Nephron (organoid): ENCODE measurements around the gene USH1G.

Experiments used
- H3K27ac Mint-ChIP-seq, 3 experiments: 2 replicates each; pipeline ENCODE4 v1.8.0; 2020; ENCODE audit warnings: mixed read lengths in 3 of 3, mild to moderate bottlenecking in 2 of 3, moderate library complexity in 1 of 3
- H3K27me3 Mint-ChIP-seq: 2 replicates; pipeline ENCODE4 v1.8.0; 2021; ENCODE audit warnings: low read depth, mild to moderate bottlenecking, moderate library complexity, mixed read lengths
- H3K36me3 Mint-ChIP-seq: 2 replicates; pipeline ENCODE4 v1.8.0; 2020; ENCODE audit warnings: low read depth, mixed read lengths
- H3K4me1 Mint-ChIP-seq: 2 replicates; pipeline ENCODE4 v1.8.0; 2020; ENCODE audit warnings: mixed read lengths
- H3K4me3 Mint-ChIP-seq, 3 experiments: 2 replicates each; pipeline ENCODE4 v1.8.0; 2020; ENCODE audit warnings: mild to moderate bottlenecking in 3 of 3, mixed read lengths in 3 of 3, moderate library complexity in 2 of 3
- H3K9me3 Mint-ChIP-seq: 2 replicates; pipeline ENCODE4 v1.8.0; 2020; ENCODE audit warnings: mixed read lengths
- TF ChIP-seq, protein P1 (sequence below), 3 experiments: fragments of 200-600 bp; sonication (generic); IDR thresholded peaks; one replicate each; pipeline ENCODE4 v1.5.0; 2021; ENCODE audit warnings: antibody characterized with exemption in 3 of 3; ENCODE audit not compliant: unreplicated experiment in 3 of 3

Gene USH1G

DNA sequence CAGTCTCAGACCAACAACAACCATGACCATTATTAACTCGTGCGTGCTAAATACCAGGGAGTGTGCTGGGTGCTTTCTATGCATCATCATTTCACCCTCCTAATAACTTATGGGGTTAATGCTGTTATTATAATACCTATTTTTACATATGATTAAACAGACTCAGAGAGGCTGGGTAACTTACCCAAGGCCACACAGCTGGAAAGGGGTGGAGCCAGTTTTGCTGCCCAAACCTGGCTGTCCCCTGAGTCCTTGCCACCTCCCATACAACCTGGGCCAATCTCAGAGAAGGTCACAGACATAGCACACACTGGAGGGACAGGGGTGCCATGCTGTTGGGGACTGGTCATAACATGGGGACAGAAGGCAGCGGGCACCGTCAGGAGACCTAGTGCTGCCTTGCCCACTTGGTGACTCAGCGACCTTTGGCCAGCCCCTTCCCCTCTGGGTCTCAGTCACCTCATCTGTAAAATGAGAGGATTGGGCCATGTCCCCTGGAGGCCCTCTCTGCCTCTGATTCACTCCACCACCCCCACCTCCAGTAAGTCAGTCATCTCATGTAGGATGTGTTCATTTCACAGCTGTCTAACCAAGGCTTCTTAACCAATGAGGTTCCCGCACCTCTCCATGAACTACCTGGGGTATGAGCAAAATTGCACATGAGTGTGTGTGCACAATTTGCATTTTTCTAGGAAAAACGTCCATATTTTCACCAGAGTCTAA lies 18.2 kb downstream of the USH1G start:
- Mint-ChIP-seq H3K4me3 (no peak overlapping the region), H3K27me3 (peaks cover 54% of the 10 kb centered on the region), H3K9me3 (no peaks in the 10 kb centered on the region), H3K27ac (no peak overlapping the region), H3K36me3 (no peaks in the 10 kb centered on the region), H3K4me1 (no peaks in the 10 kb centered on the region)
- TF ChIP-seq, protein P1, sequence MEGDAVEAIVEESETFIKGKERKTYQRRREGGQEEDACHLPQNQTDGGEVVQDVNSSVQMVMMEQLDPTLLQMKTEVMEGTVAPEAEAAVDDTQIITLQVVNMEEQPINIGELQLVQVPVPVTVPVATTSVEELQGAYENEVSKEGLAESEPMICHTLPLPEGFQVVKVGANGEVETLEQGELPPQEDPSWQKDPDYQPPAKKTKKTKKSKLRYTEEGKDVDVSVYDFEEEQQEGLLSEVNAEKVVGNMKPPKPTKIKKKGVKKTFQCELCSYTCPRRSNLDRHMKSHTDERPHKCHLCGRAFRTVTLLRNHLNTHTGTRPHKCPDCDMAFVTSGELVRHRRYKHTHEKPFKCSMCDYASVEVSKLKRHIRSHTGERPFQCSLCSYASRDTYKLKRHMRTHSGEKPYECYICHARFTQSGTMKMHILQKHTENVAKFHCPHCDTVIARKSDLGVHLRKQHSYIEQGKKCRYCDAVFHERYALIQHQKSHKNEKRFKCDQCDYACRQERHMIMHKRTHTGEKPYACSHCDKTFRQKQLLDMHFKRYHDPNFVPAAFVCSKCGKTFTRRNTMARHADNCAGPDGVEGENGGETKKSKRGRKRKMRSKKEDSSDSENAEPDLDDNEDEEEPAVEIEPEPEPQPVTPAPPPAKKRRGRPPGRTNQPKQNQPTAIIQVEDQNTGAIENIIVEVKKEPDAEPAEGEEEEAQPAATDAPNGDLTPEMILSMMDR (IDR thresholded peaks at IDR 0.05; ENCODE audit: unreplicated experiment in 3 of 3), result no peak

DNA sequence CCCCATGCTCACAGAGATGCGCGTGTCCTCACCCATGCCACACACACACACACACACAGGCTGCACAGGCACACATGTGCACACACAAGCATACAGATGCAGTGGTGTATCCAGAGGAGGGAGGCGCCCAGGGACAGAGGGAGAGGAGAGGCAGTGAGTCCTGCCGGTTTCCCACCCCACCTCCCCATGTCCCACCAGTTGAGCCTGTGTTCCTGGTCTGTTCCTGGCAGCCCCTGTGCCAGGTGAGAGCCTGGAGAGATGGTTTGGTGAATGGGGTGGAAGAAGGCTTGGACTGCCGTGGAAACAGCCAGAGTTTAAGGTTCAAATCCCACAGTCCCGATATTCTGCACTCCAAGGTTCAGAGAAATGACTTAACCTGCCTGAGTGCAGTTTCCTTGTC lies 19.4 kb downstream of the USH1G start:
- H3K27me3 Mint-ChIP-seq, result peaks cover 50% of the 10 kb centered on the region
- H3K9me3 Mint-ChIP-seq, result no peaks in the 10 kb centered on the region
- H3K36me3 Mint-ChIP-seq, result no peaks in the 10 kb centered on the region
- H3K4me1 Mint-ChIP-seq, result no peaks in the 10 kb centered on the region
- H3K4me3 Mint-ChIP-seq, result no peak overlapping the region
- TF ChIP-seq, protein P1 (IDR thresholded peaks at IDR 0.05; ENCODE audit: unreplicated experiment in 3 of 3), result no peak
- H3K27ac Mint-ChIP-seq, result no peak overlapping the region

DNA sequence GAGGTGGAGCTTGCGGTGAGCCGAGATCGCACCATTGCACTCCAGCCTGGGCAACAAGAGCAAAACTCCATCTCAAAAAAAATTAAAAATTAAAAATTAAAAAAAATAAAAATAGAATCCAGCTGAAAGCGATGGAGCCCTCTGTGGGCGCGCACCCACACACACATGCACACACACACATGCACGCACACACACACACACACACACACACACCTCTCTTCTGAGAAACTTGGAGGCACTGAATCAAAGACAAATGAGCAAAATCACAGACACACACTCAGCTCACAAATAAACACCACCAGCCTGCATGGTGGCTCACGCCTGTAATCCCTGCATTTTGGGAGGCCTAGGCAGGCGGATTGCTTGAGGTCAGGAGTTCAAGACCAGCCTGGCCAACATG lies 20.0 kb downstream of the USH1G start:
- TF ChIP-seq, protein P1 (IDR thresholded peaks at IDR 0.05; ENCODE audit: unreplicated experiment in 3 of 3), result no peak
- H3K36me3 Mint-ChIP-seq, result no peaks in the 10 kb centered on the region
- H3K9me3 Mint-ChIP-seq, result no peaks in the 10 kb centered on the region
- no peak overlapping the region for H3K4me3 Mint-ChIP-seq
- peaks cover 51% of the 10 kb centered on the region for H3K27me3 Mint-ChIP-seq
- H3K27ac Mint-ChIP-seq, result no peak overlapping the region
- H3K4me1 Mint-ChIP-seq, result no peaks in the 10 kb centered on the region

DNA sequence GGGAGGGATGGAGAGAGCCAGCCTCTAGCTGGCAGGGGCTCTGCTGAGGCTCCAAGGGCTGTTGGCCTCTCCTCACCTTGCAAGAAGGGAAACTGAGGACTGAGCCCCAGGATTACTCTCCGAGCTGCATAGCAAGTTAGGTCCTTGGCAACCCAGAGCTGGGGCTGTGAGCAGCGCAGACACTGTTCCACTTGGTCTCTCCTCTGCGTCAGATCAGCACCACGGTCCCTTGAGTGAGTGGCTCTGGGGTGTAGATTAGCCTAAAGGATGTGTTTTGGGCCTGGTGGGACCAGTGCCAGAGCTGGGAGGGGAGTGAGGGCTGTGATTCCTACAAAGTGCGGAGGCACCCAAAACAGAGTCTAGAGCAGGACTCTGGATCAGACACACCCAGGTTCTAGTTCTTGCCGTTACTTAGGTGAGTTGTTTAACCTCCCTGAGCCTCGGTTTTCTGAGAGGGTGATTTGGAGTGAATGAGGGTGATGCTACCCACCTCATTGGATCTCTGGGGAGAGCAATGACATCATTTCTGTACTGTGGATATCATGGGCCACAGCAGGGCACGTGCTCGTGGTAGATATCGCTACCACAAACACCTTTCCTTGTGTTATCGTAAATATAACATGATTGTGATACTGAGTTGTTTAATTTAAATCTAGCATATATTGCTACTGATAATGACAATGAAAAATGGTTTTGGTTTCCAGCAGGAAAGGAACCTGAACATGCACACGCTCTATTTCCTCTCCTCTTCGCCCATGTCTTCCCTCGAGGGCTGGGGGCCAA lies 21.5 kb downstream of the USH1G start:
- H3K9me3 Mint-ChIP-seq, result no peaks in the 10 kb centered on the region
- no peak overlapping the region for H3K27ac Mint-ChIP-seq
- TF ChIP-seq, protein P1 (IDR thresholded peaks at IDR 0.05; ENCODE audit: unreplicated experiment in 3 of 3), result no peak
- H3K4me3 Mint-ChIP-seq, result no peak overlapping the region
- peaks cover 61% of the 10 kb centered on the region for H3K27me3 Mint-ChIP-seq
- H3K4me1 Mint-ChIP-seq, result no peaks in the 10 kb centered on the region
- H3K36me3 Mint-ChIP-seq, result no peaks in the 10 kb centered on the region

DNA sequence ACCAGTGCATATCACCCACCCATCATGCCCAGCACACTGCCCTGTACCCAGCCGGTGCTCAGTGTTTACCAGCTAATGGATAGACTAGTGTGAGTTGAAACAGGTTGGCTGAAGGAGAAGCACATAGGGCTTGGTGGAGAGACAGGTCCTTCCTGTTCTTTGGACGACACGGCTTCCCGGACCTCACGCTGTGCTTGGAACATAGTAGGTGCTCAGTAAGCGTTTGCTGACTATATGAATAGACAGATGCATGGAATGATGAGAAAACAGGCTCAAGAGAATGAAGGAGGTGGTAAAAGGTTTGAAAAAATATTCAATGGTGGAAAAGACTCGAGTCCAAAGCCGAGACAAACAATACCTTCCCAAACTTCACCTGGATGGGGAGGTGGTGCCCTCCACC lies 22.8 kb downstream of the USH1G start:
- peaks cover 72% of the 10 kb centered on the region for H3K27me3 Mint-ChIP-seq
- H3K36me3 Mint-ChIP-seq, result no peaks in the 10 kb centered on the region
- no peaks in the 10 kb centered on the region for H3K4me1 Mint-ChIP-seq
- no peak overlapping the region for H3K4me3 Mint-ChIP-seq
- TF ChIP-seq, protein P1 (IDR thresholded peaks at IDR 0.05; ENCODE audit: unreplicated experiment in 3 of 3), result no peak
- H3K27ac Mint-ChIP-seq, result no peak overlapping the region
- no peaks in the 10 kb centered on the region for H3K9me3 Mint-ChIP-seq
